HG02798 (cell line): ENCODE data around the gene ING2.
"Not testable (repeated sequence)": the region's sequence is repeated elsewhere in the genome, so short reads cannot be mapped to it uniquely, and the experiment has no call there.

Experiments used
- ATAC-seq: cut with Tn5 transposase; IDR thresholded peaks from one replicate; pipeline ENCODE4 v1.9.1; 2021; ENCODE audit warnings: mild to moderate bottlenecking; ENCODE audit not compliant: unreplicated experiment, poor library complexity

The ING2 gene

GRCh38 chr4:183543435-183543834 lies 38.6 kb downstream of the ING2 start:
- no peak for ATAC-seq

- ATAC-seq, result no peak
Observed at GRCh38 chr4:183544109-183544508, 39.3 kb downstream of the ING2 start.

GRCh38 chr4:183546376-183546775 lies 41.5 kb downstream of the ING2 start:
- no peak for ATAC-seq

- ATAC-seq, result no peak
Observed at GRCh38 chr4:183548306-183548705, 43.4 kb downstream of the ING2 start.

- no peak for ATAC-seq
Observed at GRCh38 chr4:183550345-183551093, 45.7 kb downstream of the ING2 start.

- no peak for ATAC-seq
Observed at GRCh38 chr4:183552274-183553146, 47.7 kb downstream of the ING2 start.

- ATAC-seq, result not testable (repeated sequence)
Observed at GRCh38 chr4:183553147-183553478, 48.3 kb downstream of the ING2 start.

GRCh38 chr4:183553601-183554345 lies 48.9 kb downstream of the ING2 start:
- no peak for ATAC-seq

- no peak for ATAC-seq
Observed at GRCh38 chr4:183554346-183554686, 49.5 kb downstream of the ING2 start.

- ATAC-seq, result no peak
Observed at GRCh38 chr4:183554878-183555585, 50.2 kb downstream of the ING2 start.

- no peak for ATAC-seq
Observed at GRCh38 chr4:183556947-183557346, 52.1 kb downstream of the ING2 start.

- ATAC-seq, result no peak
Observed at GRCh38 chr4:183557611-183558010, 52.8 kb downstream of the ING2 start.

- ATAC-seq, result no peak
Observed at GRCh38 chr4:183558873-183559272, 54.0 kb downstream of the ING2 start.

GRCh38 chr4:183561905-183562304 lies 57.0 kb downstream of the ING2 start:
- no peak for ATAC-seq
